SU-DHL-6 (cell line): Measurements from ENCODE around the gene HK3.

Experiments used
- H2AFZ ChIP-seq: fragments of 200-600 bp; sonication (generic); 2 replicates; pipeline ENCODE4 v1.6.1; 2014; ENCODE audit warnings: low read depth, mild to moderate bottlenecking, moderate library complexity, mixed read lengths, antibody characterized with exemption, low read length; ENCODE audit not compliant: severe bottlenecking
- H3F3A ChIP-seq: fragments of 200-600 bp; shearing (Covaris generic); 2 replicates; pipeline ENCODE4 v1.6.0; 2016; ENCODE audit warnings: antibody characterized with exemption, mild to moderate bottlenecking; ENCODE audit not compliant: insufficient read depth
- H3K27ac ChIP-seq: fragments of 200-600 bp; sonication (generic); 2 replicates; pipeline ENCODE4 v1.5.1; 2016; ENCODE audit warnings: low read depth, mild to moderate bottlenecking, low read length, moderate library complexity, mixed read lengths
- H3K27me3 ChIP-seq: fragments of 200-600 bp; sonication (generic), shearing (Covaris generic); 2 replicates; pipeline ENCODE4 v1.6.0; 2014; ENCODE audit warnings: mild to moderate bottlenecking, low read length
- H3K36me3 ChIP-seq: fragments of 200-600 bp; sonication (generic); 2 replicates; pipeline ENCODE4 v1.6.1; 2014; ENCODE audit warnings: mild to moderate bottlenecking, low read length, mixed read lengths
- H3K4me2 ChIP-seq: fragments of 300-600, 200-600 bp; shearing (Covaris generic), sonication (generic); 2 replicates; pipeline ENCODE4 v1.6.0; 2014; ENCODE audit warnings: low read length, low read depth, mild to moderate bottlenecking; ENCODE audit not compliant: poor library complexity, severe bottlenecking
- H3K4me3 ChIP-seq: fragments of 200-600 bp; sonication (generic); 2 replicates; pipeline ENCODE4 v1.5.1; 2014; ENCODE audit warnings: antibody characterized with exemption, low read length, mild to moderate bottlenecking, mixed read lengths; ENCODE audit not compliant: insufficient read depth, poor library complexity, severe bottlenecking
- H3K79me2 ChIP-seq: fragments of 200-600 bp; sonication (generic); 2 replicates; pipeline ENCODE4 v1.6.1; 2014; ENCODE audit warnings: mild to moderate bottlenecking, low read length, moderate library complexity; ENCODE audit not compliant: insufficient read depth
- H3K9ac ChIP-seq: fragments of 200-600 bp; sonication (generic); 2 replicates; pipeline ENCODE4 v1.7.0; 2014; ENCODE audit warnings: mild to moderate bottlenecking, low read length
- H3K9me2 ChIP-seq: fragments of 200-600 bp; sonication (generic); replicated peaks from 2 replicates; pipeline ENCODE4 v1.6.1; 2014; ENCODE audit warnings: low read length; ENCODE audit not compliant: insufficient read depth
- H3K9me3 ChIP-seq: fragments of 200-600 bp; sonication (generic); 2 replicates; pipeline ENCODE4 v1.6.1; 2014; ENCODE audit warnings: low read length, mixed read lengths; ENCODE audit not compliant: insufficient read depth
- H4K20me1 ChIP-seq: fragments of 200-600 bp; sonication (generic); 2 replicates; pipeline ENCODE4 v1.6.1; 2014; ENCODE audit warnings: low read depth, mild to moderate bottlenecking, antibody characterized with exemption, low read length, moderate library complexity, mixed read lengths
- CTCF ChIP-seq: fragments of 200-600 bp; sonication (generic); IDR thresholded peaks from one replicate; pipeline ENCODE4 v1.5.1; 2017; ENCODE audit warnings: antibody characterized with exemption, mild to moderate bottlenecking, low read length, moderate library complexity; ENCODE audit not compliant: insufficient read depth, poor library complexity, severe bottlenecking
- EZH2phosphoT487 ChIP-seq: fragments of 200-600 bp; sonication (generic), shearing (Covaris generic); conservative IDR thresholded peaks from 2 replicates; pipeline ENCODE4 v1.6.1; 2018; ENCODE audit warnings: mild to moderate bottlenecking, antibody characterized with exemption, low read length, moderate library complexity, mixed read lengths

Gene HK3

GRCh38 chr5:176833286-176833685 is 65.9 kb downstream of the HK3 start:
- no peaks in the 10 kb centered on the region for H3K36me3 ChIP-seq
- no peak overlapping the region for H2AFZ ChIP-seq
- H3K27ac ChIP-seq: no peak overlapping the region
- no peaks in the 10 kb centered on the region for H3K79me2 ChIP-seq
- H4K20me1 ChIP-seq: no peaks in the 10 kb centered on the region
- no peak for TF ChIP-seq EZH2phosphoT487
- TF ChIP-seq CTCF: no peak
- no peak overlapping the region for H3K9ac ChIP-seq
- no peaks in the 10 kb centered on the region for H3F3A ChIP-seq
- no peak overlapping the region for H3K4me2 ChIP-seq
- no peaks in the 10 kb centered on the region for H3K9me2 ChIP-seq
- no peaks in the 10 kb centered on the region for H3K27me3 ChIP-seq
- no peaks in the 10 kb centered on the region for H3K9me3 ChIP-seq
- H3K4me3 ChIP-seq: no peak overlapping the region

GRCh38 chr5:176832162-176832561 is 67.0 kb downstream of the HK3 start:
- Histone ChIP-seq H4K20me1 (no peaks in the 10 kb centered on the region), H3K79me2 (no peaks in the 10 kb centered on the region), H3K4me2 (no peak overlapping the region), H3K4me3 (no peak overlapping the region), H3K27me3 (no peaks in the 10 kb centered on the region), H3K36me3 (no peaks in the 10 kb centered on the region), H3K27ac (no peak overlapping the region), H3K9me2 (no peaks in the 10 kb centered on the region), H2AFZ (no peak overlapping the region), H3K9ac (no peak overlapping the region), H3F3A (no peaks in the 10 kb centered on the region), H3K9me3 (no peaks in the 10 kb centered on the region)
- TF ChIP-seq CTCF (no peak), EZH2phosphoT487 (no peak)

- Histone ChIP-seq H3K27me3 (no peaks in the 10 kb centered on the region), H3K79me2 (no peaks in the 10 kb centered on the region), H3K9me2 (no peaks in the 10 kb centered on the region), H3K36me3 (no peaks in the 10 kb centered on the region), H3K9ac (no peak overlapping the region), H4K20me1 (no peaks in the 10 kb centered on the region), H3K4me3 (no peak overlapping the region), H2AFZ (no peak overlapping the region), H3K9me3 (no peaks in the 10 kb centered on the region), H3K27ac (no peak overlapping the region), H3K4me2 (no peak overlapping the region), H3F3A (no peaks in the 10 kb centered on the region)
- TF ChIP-seq EZH2phosphoT487 (no peak), CTCF (no peak)
These were observed 67.7 kb downstream of the HK3 start for GRCh38 chr5:176831425-176831824.
